ENCODE data around the gene MEIKIN. TPM values are rescaled to one million over a fixed set of nuclear protein-coding genes. Genes with fewer than 3 reads are reported as not detected.
"Not testable (repeated sequence)": the region's sequence is repeated elsewhere in the genome, so short reads cannot be mapped to it uniquely, and the experiment has no call there.

The MEIKIN gene
- total RNA-seq, 1 donor from 2014 or later = not detected

DNA sequence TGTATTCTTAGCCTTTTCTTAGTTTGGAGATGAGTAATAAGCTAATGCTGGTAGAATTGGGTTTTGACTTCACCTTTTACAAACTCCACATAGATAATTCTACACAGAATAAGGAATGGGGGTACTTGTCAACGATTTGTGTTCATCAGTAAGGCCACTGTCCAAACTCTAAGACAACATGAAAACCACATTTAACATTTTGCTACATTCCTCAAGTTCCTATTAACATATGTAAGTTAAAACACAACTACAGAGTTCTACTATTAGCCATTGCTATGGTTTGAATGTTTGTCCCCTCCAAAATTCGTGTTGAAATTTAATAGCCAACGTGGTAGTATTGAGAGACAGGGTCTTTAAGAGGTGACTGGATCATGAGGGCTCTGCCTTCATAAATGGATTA lies 31.9 kb downstream of the MEIKIN start:
- no peak for DNase-seq (ENCODE audit: low read depth in 2 of 2)

DNA sequence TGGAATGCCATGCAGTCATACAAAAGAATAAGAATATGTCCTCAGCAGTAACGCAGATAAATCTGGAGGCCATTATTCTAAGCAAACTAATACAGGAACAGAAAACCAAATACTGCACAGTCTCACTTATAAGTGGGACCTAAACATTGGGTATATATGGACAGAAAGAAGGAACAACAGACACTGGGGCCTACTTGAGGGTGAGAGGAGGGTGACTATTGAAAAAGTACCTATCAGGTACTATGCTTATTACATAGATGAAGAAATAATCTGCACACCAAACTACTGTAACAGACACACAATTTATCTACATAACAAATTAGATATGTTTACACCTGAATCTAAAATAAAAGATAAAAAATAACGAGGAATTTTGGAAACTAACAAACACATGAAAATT lies 38.8 kb downstream of the MEIKIN start:
- no peak for DNase-seq (ENCODE audit: low read depth in 2 of 2)

DNA sequence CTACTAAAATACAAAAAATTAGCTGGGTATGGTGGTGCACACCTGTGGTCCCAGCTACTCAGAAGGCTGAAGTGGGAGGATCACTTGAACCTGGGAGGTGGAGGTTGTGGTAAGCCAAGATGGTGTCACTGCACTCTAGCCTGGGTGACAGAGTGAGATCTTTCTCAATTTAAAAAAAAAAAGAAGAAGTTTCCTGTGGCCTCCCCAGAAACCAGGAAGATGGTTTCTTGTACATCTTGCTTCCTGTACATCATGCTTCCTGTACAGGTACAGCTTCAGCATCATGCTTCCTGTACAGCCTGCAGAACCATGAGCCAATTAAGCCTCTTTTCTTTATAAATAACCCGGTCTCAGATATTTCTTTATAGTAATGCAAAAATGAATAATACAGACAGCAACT lies 43.2 kb downstream of the MEIKIN start:
- DNase-seq (ENCODE audit: low read depth in 2 of 2) = not testable (repeated sequence)

DNA sequence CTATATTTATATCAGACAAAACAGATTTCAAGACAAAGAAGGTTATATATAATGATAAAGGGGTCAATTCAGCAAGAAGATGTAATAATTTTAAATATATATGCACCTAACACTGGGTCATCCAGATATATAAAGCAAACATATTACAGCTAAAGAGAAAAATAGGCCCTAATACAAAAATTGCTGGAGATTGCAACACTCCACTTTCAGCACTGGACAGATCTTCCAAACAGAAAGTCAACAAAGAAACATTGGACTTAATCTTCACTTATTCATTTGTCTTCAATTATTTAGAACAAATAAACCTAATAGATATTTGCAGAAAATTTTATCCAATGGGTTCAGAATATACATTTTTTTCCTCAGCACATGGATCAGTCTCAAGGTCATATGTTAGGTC lies 45.8 kb downstream of the MEIKIN start:
- no peak for DNase-seq (ENCODE audit: low read depth in 2 of 2)

DNA sequence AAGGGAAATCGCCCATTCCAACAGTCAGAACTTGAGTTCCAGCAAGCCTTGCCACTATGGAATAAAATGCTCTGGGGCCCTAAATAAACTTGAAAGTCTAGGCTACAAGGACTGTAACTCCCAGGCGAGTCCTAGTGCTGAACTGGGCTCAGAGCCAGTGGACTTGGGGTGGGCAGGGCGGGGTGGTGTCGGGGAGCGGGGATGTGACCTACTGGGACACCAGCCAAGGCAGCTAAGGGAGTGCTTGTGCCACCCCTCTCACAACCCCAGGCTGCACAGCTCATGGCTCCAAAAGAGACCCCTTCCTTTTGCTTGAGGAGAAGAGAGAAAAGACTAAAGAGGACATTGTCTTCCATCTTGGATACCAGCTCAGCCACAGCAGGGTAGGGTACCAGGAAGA lies 61.5 kb downstream of the MEIKIN start:
- DNase-seq (ENCODE audit: low read depth in 2 of 2) = no peak

DNA sequence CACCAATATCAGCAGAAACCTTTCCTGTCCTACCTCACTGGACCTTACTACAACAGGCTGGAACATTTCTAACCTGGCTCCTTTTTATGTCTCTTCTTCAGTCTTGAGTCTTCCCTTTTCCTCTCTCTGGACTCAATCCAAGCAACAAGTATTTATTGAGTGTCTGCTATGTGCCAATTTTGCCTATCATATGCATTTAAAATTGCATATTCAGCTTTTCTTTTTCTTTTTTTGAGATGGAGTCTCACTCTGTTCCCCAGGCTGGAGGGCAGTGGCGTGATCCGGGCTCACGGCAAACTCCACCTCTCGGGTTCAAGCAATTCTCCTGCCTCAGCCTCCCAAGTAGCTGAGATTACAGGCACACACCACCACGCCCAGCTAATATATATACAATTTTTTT lies 65.8 kb downstream of the MEIKIN start:
- no peak for DNase-seq (ENCODE audit: low read depth in 2 of 2)

DNA sequence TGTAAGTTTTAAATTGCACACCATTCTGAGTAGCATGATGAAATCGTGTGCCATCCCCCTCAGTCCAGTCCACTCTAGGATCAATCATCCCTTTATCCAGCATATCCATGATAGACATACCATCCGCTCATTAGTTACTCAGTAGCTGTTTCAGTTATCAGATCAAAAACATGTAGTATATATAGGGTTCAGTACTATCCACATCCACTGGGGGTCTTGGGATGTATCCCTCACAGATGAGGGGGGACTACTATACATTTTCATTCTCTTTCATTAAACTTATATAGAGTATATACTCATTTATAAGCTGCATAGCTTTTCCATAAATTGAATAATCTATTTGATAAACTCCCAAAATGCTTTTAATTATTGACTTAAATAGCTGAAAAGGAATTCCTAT lies 67.6 kb downstream of the MEIKIN start:
- no peak for DNase-seq (ENCODE audit: low read depth in 2 of 2)

DNA sequence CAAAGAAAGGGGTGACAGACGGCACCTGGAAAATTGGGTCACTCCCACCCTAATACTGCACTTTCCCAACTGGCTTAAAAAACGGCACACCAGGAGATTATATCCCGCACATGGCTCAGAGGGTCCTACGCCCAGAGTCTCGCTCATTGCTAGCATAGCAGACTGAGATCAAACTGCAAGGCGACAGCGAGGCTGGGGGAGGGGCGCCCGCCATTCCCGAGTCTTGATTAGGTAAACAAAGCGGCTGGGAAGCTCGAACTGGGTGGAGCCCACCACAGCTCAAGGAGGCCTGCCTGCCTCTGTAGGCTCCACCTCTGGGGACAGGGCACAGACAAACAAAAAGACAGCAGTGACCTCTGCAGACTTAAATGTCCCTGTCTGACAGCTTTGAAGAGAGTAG lies 74.2 kb downstream of the MEIKIN start:
- DNase-seq (ENCODE audit: low read depth in 2 of 2) = not testable (repeated sequence)

DNA sequence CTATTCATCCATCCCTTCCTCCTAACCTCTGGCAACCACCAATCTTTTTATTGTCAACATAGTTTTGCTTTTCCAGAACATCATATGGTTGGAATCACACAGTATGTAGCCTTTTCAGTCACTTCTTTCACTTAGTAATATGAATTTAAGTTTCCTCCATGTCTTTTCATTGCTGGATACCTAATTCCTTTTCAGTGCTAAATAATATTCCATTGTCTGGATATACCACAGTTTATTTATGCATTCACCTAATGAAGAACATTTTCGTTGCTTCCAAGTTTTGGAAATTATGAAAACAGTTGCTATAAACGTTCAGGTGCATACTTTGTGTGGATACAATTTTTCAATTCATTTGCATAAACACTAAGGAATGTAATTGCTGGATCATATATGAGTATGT lies 77.9 kb downstream of the MEIKIN start:
- DNase-seq (ENCODE audit: low read depth in 2 of 2) = no peak

DNA sequence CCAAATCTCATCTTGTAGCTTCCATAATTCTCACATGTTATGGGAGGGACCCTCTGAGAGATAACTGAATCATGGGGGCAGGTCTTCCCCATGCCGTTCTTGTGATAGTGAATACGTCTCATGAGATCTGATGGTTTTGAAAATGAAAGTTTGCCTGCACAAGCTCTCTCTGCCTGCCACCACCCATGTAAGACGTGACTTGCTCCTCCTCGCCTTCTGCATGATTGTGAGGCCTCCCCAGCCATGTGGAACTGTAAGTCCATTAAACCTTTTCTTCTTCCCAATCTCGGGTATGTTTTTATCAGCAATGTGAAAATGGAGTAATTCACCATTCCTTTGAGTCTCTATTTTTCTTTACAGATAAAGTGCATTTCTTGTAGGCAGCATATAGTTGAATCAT lies 81.8 kb downstream of the MEIKIN start:
- DNase-seq (ENCODE audit: low read depth in 2 of 2) = no peak

DNA sequence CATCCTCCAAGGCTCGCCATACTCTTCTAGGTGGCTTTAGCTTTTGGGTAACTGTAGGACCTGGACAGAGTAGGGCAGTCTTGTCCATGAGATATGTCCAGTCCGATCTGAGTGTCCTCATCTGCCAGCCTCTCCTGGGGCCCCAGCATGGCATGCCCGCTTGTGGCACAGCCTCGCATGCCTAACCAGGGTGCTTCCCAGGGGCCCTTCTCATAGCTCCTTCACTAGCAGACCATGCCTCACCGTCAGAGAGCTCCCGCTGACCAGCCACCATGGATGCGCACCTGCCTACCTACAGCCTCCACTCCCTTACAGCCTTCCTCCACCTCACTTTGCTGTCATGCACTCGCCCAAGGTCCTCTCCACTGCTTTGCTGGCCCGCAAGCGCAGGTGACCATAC lies 88.1 kb downstream of the MEIKIN start:
- DNase-seq (ENCODE audit: low read depth in 2 of 2) = no peak

DNA sequence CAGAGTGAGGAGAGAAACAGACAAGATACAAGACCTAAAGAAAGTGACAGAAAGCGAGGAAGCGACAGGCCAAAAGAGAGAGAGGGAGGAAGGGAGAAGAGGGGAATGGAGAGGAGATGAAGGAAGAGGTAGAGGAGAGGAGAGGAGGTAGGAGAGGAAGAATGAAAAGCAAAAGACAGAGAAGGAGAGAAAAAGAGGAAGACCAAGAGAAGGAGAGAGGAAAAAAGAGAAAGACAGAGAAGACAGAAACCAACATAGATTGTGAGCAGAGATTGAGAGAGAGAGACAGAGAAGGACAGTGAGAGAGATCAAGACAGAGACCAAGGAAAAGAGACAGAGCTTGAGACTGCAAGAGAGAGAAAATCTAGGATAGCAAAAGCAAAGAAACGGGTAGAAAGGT lies 90.0 kb downstream of the MEIKIN start:
- DNase-seq (ENCODE audit: low read depth in 2 of 2) = no peak

DNA sequence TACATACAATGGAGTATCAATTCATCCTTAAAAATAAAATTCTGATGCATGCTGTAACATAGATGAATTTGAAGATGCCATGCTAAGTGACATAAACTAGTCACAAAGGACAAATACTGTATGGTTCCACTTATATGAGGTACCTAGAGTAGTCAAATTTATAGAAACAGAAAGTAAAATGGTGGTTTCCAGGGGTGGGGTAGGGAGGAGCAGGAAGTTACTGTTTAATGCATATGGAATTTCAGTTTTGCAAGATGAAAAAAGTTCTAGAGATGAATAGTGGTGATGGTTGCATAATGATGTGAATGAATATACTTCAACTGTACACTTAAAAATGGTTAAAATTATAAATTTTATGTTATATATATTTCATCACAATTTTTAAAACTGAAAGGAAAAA lies 91.3 kb downstream of the MEIKIN start:
- DNase-seq (ENCODE audit: low read depth in 2 of 2) = no peak

DNA sequence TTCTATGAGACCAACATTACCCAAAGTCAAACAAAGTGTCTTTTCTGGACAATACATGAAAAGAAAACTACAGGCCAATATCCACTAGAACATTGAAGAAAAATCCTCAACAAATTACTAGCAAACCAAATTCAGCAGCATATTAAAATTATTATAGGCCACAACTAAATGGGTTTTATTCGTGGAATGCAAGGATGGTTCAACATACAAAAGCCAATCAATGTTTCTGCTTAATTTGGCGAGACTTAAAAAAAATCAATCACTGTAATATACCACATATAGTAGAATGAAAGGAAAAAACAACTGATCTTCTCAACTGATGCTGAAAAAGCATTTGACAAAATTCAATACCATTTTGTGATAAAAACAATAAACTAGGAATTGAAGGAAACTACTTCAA lies 96.8 kb downstream of the MEIKIN start:
- DNase-seq (ENCODE audit: low read depth in 2 of 2) = no peak

DNA sequence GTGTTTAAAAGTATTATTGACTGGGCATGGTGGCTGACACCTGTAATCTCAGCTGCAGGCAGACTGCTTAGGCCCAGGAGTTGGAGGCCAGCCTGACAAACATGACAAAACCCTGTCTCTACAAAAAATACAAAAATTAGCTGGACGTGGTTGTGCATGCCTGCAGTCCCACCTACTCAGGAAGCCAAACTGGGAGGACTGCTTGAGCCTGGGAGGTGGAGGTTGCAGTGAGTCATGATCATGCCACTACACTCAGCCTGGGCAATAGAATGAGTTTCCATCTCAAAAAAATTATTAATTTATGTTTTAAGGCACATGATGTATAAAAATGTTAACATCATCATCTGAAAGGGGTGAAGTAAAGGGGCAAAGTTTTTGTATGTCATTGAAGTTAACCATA lies 98.9 kb downstream of the MEIKIN start:
- no peak for DNase-seq (ENCODE audit: low read depth in 2 of 2)

DNA sequence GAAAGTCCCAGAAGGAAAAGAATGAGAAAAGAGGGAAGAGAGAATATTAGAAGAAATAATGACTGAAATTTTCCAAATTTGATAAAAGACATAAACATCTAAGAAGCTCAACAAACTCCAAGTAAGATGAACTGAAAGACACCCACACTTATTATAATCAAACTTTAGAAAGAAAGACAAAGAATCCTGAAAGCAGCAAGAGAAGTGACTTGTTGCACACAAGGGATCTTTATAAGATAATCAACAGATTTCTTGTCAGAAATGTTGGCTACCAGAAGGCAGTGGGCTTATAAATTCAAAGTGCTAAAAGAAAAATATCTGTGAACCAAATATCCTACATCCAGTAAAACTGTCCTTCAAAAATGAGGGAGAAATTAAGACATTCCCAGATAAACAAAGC lies 99.6 kb downstream of the MEIKIN start:
- no peak for DNase-seq (ENCODE audit: low read depth in 2 of 2)

DNA sequence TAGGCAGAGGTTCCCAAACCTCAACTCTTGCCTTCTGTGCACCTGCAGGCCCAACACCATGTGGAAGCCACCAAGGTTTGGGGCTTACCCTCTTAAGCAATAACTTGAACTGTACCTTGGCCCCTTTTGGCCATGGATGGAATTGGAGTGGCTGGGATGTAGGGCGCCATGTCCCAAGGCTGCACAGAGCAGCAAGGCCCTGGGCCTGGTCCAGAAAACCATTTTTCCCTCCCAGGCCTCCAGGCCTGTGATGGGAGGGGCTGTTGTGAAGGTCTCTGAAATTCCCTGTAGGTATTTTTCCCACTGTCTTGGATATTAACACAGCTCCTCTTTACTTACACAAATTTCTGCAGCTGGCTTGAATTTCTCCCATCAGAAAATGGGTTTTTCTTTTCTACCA lies 102.5 kb downstream of the MEIKIN start:
- not testable (repeated sequence) for DNase-seq (ENCODE audit: low read depth in 2 of 2)

DNA sequence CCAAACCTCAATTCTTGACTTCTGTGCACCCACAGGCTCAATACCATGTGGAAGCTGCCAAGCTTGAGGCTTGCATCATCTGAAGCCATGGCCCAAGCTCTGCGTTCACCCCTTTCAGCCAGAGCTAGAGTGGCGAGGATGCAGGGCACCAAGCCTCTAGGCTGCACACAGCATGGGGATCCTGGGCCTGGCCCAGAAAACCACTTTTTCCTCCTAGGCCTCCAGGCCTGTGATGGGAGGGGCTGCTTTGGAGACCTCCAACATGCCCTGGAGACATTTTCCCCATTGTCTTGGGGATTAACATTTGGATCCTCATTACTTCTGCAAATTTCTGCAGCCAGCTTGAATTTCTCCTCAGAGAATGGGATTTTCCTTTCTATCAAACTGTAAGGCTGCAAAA lies 112.8 kb downstream of the MEIKIN start:
- not testable (repeated sequence) for DNase-seq (ENCODE audit: low read depth in 2 of 2)

DNA sequence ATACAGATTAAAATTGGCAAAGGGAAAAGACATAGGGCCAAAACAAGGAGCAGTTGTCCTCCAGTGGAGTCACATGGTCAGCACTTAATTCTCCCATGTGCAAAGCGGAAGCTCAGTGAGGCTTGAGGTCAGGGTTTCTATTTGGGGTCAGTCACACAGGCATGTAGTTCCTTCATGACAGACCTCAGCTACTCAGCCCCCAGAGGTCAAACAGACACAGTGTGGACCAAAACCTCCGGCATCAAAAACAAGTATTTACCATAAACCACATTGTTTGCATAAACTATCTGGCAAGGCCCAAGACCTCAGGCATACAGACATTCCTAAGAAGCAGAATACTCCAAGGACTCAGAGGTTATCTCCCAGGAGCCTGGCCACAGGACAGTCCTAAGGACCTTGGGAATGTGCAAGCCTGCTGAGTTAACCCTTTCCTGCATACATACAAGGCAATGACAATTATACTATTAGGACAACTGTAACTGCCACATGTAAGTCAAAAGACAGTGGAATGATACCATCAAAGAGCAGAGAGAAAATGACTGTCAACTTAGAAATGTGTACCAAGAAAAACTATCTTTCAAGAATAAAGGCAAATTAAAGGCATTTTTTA lies 120.0 kb downstream of the MEIKIN start:
- DNase-seq (ENCODE audit: low read depth in 2 of 2) = no peak

DNA sequence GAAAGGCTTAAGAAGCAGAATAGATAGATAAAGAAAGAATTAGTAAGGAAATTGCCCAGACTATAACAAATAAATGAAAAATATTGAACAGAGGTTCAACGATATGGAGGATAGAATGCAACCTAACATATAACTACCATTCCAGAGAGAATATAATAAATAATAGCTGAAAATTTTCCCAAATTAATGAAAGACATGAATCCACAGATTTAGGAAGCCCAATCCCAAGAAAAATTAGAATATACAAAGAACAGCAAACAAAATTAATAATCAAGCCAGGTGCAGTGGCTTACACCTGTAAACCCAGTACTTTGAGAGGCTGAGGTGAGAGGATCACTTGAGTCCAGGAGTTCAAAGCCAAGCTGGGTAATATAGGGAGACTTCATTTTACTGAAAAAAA lies 120.8 kb downstream of the MEIKIN start:
- no peak for DNase-seq (ENCODE audit: low read depth in 2 of 2)

DNA sequence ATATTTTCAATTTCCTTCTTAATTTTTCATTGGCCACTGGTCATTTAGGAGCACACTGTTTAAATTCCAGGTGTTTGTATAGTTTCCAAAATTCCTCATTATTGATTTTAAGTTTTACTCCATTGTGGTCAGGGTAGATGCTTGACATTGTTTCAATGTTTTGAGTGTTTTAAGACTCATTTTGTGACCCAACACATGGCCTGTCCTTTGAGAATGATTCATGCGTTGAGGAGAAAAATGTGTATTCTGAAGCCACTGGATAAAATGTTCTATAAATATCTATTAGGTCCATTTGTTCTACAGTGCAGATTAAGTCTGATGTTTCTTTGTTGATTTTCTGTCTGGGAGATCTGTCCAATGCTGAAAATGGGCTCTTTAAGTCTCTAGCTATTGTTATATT lies 124.2 kb downstream of the MEIKIN start:
- DNase-seq (ENCODE audit: low read depth in 2 of 2) = no peak

DNA sequence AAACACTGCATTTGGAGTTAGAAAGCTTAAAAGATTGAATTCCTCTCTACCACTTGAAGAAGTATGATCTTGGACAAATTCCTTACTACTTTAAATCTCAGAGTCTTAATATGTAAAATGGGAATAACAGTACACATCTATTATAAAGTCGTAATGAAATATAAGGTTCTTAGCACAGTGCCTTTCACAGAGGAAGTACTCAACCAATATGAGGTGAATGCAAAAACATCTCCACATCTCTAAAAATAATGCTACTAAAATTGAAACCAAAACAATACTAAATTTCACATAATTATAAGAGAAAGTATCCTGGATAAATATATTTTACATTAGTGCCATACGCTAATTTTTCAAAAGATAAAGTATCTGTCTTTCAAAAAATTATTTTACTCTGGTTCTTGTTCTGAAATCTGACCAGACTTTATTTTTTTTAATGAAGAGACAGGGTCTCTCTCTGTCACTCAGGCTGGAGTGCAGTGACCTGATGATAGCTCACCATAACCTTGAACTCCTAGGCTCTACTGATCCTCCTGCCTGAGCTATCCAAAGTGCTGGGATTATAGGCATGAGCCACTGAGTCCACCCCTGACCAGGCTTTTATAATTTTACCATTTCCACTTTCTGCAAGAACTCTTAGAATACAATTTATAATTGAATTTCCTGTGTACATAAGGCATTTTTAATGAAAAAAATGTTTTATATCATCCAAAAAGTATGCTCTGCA lies 127.3 kb downstream of the MEIKIN start:
- DNase-seq (ENCODE audit: low read depth in 2 of 2) = no peak

DNA sequence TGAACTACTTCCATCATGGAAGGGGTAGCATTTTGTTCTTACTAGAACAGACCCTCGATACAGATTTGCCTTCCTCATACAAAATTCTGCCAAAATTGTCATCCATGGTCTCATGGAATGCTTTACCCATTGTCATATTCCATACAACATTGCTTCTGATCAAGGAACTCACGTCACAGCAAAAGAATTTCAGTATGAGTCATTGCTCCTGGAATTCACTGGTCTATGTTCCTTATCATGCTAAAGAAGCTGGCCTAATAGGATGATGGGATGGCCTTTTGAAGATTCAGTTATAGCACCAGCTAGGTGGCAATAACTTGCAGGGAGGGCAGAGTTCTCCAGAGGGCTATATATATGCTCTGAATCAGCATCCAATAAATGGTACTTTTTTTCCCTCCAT lies 130.5 kb downstream of the MEIKIN start:
- peak in 1 of 2 donors; percentile 80 for DNase-seq (ENCODE audit: low read depth in 2 of 2)
